Mesenchymal stem cell (in vitro differentiated cells and primary cell): ENCODE data around the gene LIPJ.

Experiments
- DNase-seq: peaks from one replicate; pipeline ENCODE4 v3.0.0-alpha.2; 2013
- H2AFZ ChIP-seq: one replicate; pipeline ENCODE4 v1.6.1; 2013; ENCODE audit warnings: low read depth, mild to moderate bottlenecking, control low read depth, inconsistent platforms, low read length, moderate library complexity
- H2AK5ac ChIP-seq: 2 replicates; pipeline ENCODE4 v1.6.1; 2013; ENCODE audit warnings: low read length, moderate library complexity, mild to moderate bottlenecking, inconsistent platforms; ENCODE audit not compliant: severe bottlenecking
- H2BK120ac ChIP-seq: one replicate; pipeline ENCODE4 v1.6.1; 2013; ENCODE audit warnings: low read depth, mild to moderate bottlenecking, inconsistent platforms, low read length, moderate library complexity
- H2BK12ac ChIP-seq, 2 experiments: one replicate each; pipeline ENCODE4 v1.6.1; 2013; ENCODE audit warnings: inconsistent platforms in 2 of 2, low read length in 2 of 2, mild to moderate bottlenecking in 2 of 2, moderate library complexity in 2 of 2, control low read depth in 1 of 2
- H2BK15ac ChIP-seq: one replicate; pipeline ENCODE4 v1.6.1; 2013; ENCODE audit warnings: mild to moderate bottlenecking, low read depth, inconsistent platforms; ENCODE audit not compliant: poor library complexity, severe bottlenecking
- H2BK5ac ChIP-seq: 2 replicates; pipeline ENCODE4 v1.6.1; 2013; ENCODE audit warnings: low read depth, mild to moderate bottlenecking, low read length, control low read depth, inconsistent platforms; ENCODE audit not compliant: poor library complexity, severe bottlenecking
- H3K14ac ChIP-seq, 2 experiments: one replicate each; pipeline ENCODE4 v1.6.1; 2013; ENCODE audit warnings: inconsistent platforms in 2 of 2, low read length in 2 of 2, control low read depth in 1 of 2, mild to moderate bottlenecking in 1 of 2, moderate library complexity in 1 of 2
- H3K18ac ChIP-seq, 2 experiments: one replicate each; pipeline ENCODE4 v1.6.1; 2013; ENCODE audit warnings: inconsistent platforms in 2 of 2, low read length in 2 of 2, control low read depth in 1 of 2, low read depth in 1 of 2, mild to moderate bottlenecking in 1 of 2
- H3K23ac ChIP-seq, 2 experiments: one replicate each; pipeline ENCODE4 v1.6.1; 2013; ENCODE audit warnings: inconsistent platforms in 2 of 2, low read length in 2 of 2, mild to moderate bottlenecking in 2 of 2, moderate library complexity in 2 of 2, control low read depth in 1 of 2
- H3K27ac ChIP-seq: 2 replicates; pipeline ENCODE4 v1.5.1; 2013; ENCODE audit warnings: mild to moderate bottlenecking, moderate library complexity, low read length, control low read depth, inconsistent platforms; ENCODE audit not compliant: poor library complexity, severe bottlenecking
- H3K27me3 ChIP-seq, 2 experiments: 2 replicates each; pipeline versions ENCODE4 v1.6.1 to v1.7.0; 2013; ENCODE audit warnings: low read length in 2 of 2, mild to moderate bottlenecking in 2 of 2, moderate library complexity in 2 of 2, control low read depth in 1 of 2, inconsistent platforms in 1 of 2; ENCODE audit not compliant: control insufficient read depth in 1 of 2, insufficient read depth in 1 of 2
- H3K36me3 ChIP-seq, 2 experiments: 2 replicates each; pipeline versions ENCODE4 v1.6.1 to v1.7.0; 2013; ENCODE audit warnings: low read length in 2 of 2, control low read depth in 1 of 2, inconsistent platforms in 1 of 2, low read depth in 1 of 2, mild to moderate bottlenecking in 1 of 2; ENCODE audit not compliant: insufficient read depth in 2 of 2, control insufficient read depth in 1 of 2
- H3K4ac ChIP-seq, 2 experiments: one replicate each; pipeline ENCODE4 v1.6.1; 2013; ENCODE audit warnings: inconsistent platforms in 2 of 2, low read length in 2 of 2, mild to moderate bottlenecking in 2 of 2, moderate library complexity in 2 of 2, control low read depth in 1 of 2, low read depth in 1 of 2
- H3K4me1 ChIP-seq: 2 replicates; pipeline ENCODE4 v1.6.1; 2013; ENCODE audit warnings: low read depth, low read length, control low read depth; ENCODE audit not compliant: control insufficient read depth, insufficient read depth
- H3K4me2 ChIP-seq: 2 replicates; pipeline ENCODE4 v1.6.1; 2013; ENCODE audit warnings: low read length, mild to moderate bottlenecking, inconsistent platforms; ENCODE audit not compliant: poor library complexity, severe bottlenecking
- H3K4me3 ChIP-seq, 2 experiments: 2 replicates each; pipeline versions ENCODE4 v1.5.1 to v1.7.0; 2013; ENCODE audit warnings: low read length in 2 of 2, mild to moderate bottlenecking in 2 of 2, control low read depth in 1 of 2, low read depth in 1 of 2; ENCODE audit not compliant: insufficient read depth in 1 of 2
- H3K79me1 ChIP-seq: replicated peaks from 2 replicates; pipeline ENCODE4 v1.6.1; 2013; ENCODE audit warnings: mild to moderate bottlenecking, control low read depth, low read length, inconsistent platforms; ENCODE audit not compliant: poor library complexity, severe bottlenecking
- H3K9ac ChIP-seq: 2 replicates; pipeline ENCODE4 v1.7.0; 2013; ENCODE audit warnings: mild to moderate bottlenecking, low read length, moderate library complexity
- H3K9me3 ChIP-seq: 2 replicates; pipeline ENCODE4 v1.7.0; 2013; ENCODE audit warnings: mild to moderate bottlenecking, low read length; ENCODE audit not compliant: control insufficient read depth
- H4K8ac ChIP-seq: one replicate; pipeline ENCODE4 v1.6.1; 2013; ENCODE audit warnings: inconsistent platforms, mild to moderate bottlenecking, low read length, moderate library complexity
- H4K91ac ChIP-seq: one replicate; pipeline ENCODE4 v1.6.1; 2013; ENCODE audit warnings: mild to moderate bottlenecking, low read length, inconsistent platforms
- WGBS: methylation state at CpG from one replicate; pipeline ENCODE4 v1.1.7; 2013; ENCODE audit warnings: mixed read lengths; 5-methylcytosine and 5-hydroxymethylcytosine counted together

LIPJ gene

GRCh38 chr10:88546497-88546896 is 40.1 kb upstream of the LIPJ start:
- Histone ChIP-seq H3K18ac (no peak overlapping the region), H2BK15ac (no peak overlapping the region), H3K4me3 (no peak overlapping the region), H3K4me1 (no peaks in the 10 kb centered on the region), H3K27ac (no peak overlapping the region), H3K27me3 (no peaks in the 10 kb centered on the region), H3K9ac (no peak overlapping the region), H3K14ac (no peak overlapping the region), H4K91ac (no peak overlapping the region), H3K79me1 (no peaks in the 10 kb centered on the region), H4K8ac (no peak overlapping the region), H3K36me3 (no peaks in the 10 kb centered on the region), H2BK5ac (no peak overlapping the region), H3K23ac (no peak overlapping the region), H2AK5ac (no peak overlapping the region), H3K4me2 (no peak overlapping the region), H3K9me3 (no peaks in the 10 kb centered on the region), H2AFZ (no peak overlapping the region), H3K4ac (no peak overlapping the region), H2BK12ac (no peak overlapping the region), H2BK120ac (no peak overlapping the region)
- no peak for DNase-seq
- WGBS: 100% methylated on average over 1 of the region's 3 CpGs

GRCh38 chr10:88551246-88551645 is 35.3 kb upstream of the LIPJ start:
- Histone ChIP-seq H3K79me1 (no peaks in the 10 kb centered on the region), H3K14ac (no peak overlapping the region), H3K27me3 (no peaks in the 10 kb centered on the region), H2BK5ac (no peak overlapping the region), H3K4me2 (no peak overlapping the region), H3K9me3 (no peaks in the 10 kb centered on the region), H3K18ac (no peak overlapping the region), H4K8ac (no peak overlapping the region), H2BK120ac (no peak overlapping the region), H3K23ac (no peak overlapping the region), H3K4me3 (no peak overlapping the region), H3K4ac (no peak overlapping the region), H3K9ac (no peak overlapping the region), H3K36me3 (no peaks in the 10 kb centered on the region), H2BK15ac (no peak overlapping the region), H2BK12ac (no peak overlapping the region), H2AK5ac (no peak overlapping the region), H3K27ac (no peak overlapping the region), H2AFZ (no peak overlapping the region), H4K91ac (no peak overlapping the region), H3K4me1 (no peaks in the 10 kb centered on the region)
- WGBS: 100% methylated on average over 1 of the region's 2 CpGs
- DNase-seq: no peak

GRCh38 chr10:88553116-88553752 is 33.3 kb upstream of the LIPJ start:
- Histone ChIP-seq H3K27ac (no peak overlapping the region), H3K4ac (no peak overlapping the region), H2BK5ac (no peak overlapping the region), H4K8ac (no peak overlapping the region), H3K79me1 (no peaks in the 10 kb centered on the region), H2BK12ac (no peak overlapping the region), H2AK5ac (no peak overlapping the region), H2AFZ (no peak overlapping the region), H3K9me3 (no peaks in the 10 kb centered on the region), H3K27me3 (no peaks in the 10 kb centered on the region), H3K18ac (no peak overlapping the region), H4K91ac (no peak overlapping the region), H3K9ac (peak overlapping the region; percentile 46), H3K4me1 (no peaks in the 10 kb centered on the region), H3K14ac (no peak overlapping the region), H3K23ac (no peak overlapping the region), H3K4me2 (no peak overlapping the region), H3K36me3 (no peaks in the 10 kb centered on the region), H2BK15ac (no peak overlapping the region), H3K4me3 (no peak overlapping the region), H2BK120ac (no peak overlapping the region)
- DNase-seq: peak; percentile 78
- WGBS: no CpG with 5 or more reads among the region's 2 CpGs

- DNase-seq: no peak
- Histone ChIP-seq H3K79me1 (no peaks in the 10 kb centered on the region), H3K9ac (no peak overlapping the region), H3K4me3 (no peak overlapping the region), H3K27me3 (no peaks in the 10 kb centered on the region), H3K4me1 (no peaks in the 10 kb centered on the region), H3K27ac (no peak overlapping the region), H4K8ac (no peak overlapping the region), H3K14ac (no peak overlapping the region), H3K4ac (no peak overlapping the region), H3K36me3 (no peaks in the 10 kb centered on the region), H3K18ac (no peak overlapping the region), H2BK120ac (no peak overlapping the region), H3K9me3 (no peaks in the 10 kb centered on the region), H3K23ac (no peak overlapping the region), H2AFZ (no peak overlapping the region), H2BK12ac (no peak overlapping the region), H2AK5ac (no peak overlapping the region), H3K4me2 (no peak overlapping the region), H2BK5ac (no peak overlapping the region), H2BK15ac (no peak overlapping the region), H4K91ac (no peak overlapping the region)
- 87% methylated on average over 7 of the region's 7 CpGs for WGBS
These were observed 31.2 kb upstream of the LIPJ start for GRCh38 chr10:88555190-88555908.
